Liver (tissue), 9 donors: Measurements from ENCODE around the gene NOG. TPM values are rescaled to one million over a fixed set of nuclear protein-coding genes. Genes with fewer than 3 reads are reported as not detected.

Experiments
- DNase-seq: peaks from one replicate; pipeline ENCODE4 v3.0.0-alpha.2; 2017; ENCODE audit warnings: low spot score
- H3K27ac ChIP-seq, 2 donors: one replicate each; pipeline ENCODE4 v1.7.0; 2013; ENCODE audit warnings: inconsistent platforms in 2 of 2, low read length in 2 of 2, control low read depth in 1 of 2, low read depth in 1 of 2, mild to moderate bottlenecking in 1 of 2
- H3K27me3 ChIP-seq, 4 donors: one replicate each; pipeline versions ENCODE4 v1.6.1 to v1.7.0; 2013; ENCODE audit warnings: low read length in 3 of 4, inconsistent platforms in 1 of 4, mild to moderate bottlenecking in 1 of 4, moderate library complexity in 1 of 4; ENCODE audit not compliant: control insufficient read depth in 4 of 4, insufficient read depth in 4 of 4
- H3K36me3 ChIP-seq, 4 donors: one replicate each; pipeline versions ENCODE4 v1.6.1 to v1.7.0; 2013; ENCODE audit warnings: low read length in 3 of 4, mild to moderate bottlenecking in 3 of 4, low read depth in 1 of 4, moderate library complexity in 1 of 4; ENCODE audit not compliant: control insufficient read depth in 4 of 4, insufficient read depth in 3 of 4
- H3K4me1 ChIP-seq, 4 donors: one replicate each; pipeline versions ENCODE4 v1.6.1 to v1.7.0; 2013; ENCODE audit warnings: low read length in 3 of 4, mild to moderate bottlenecking in 3 of 4, moderate library complexity in 1 of 4; ENCODE audit not compliant: control insufficient read depth in 4 of 4, insufficient read depth in 4 of 4
- H3K4me3 ChIP-seq, 3 donors: one replicate each; pipeline versions ENCODE4 v1.6.1 to v1.7.0; 2013; ENCODE audit warnings: low read length in 3 of 3, control low read depth in 1 of 3, low read depth in 1 of 3, mild to moderate bottlenecking in 1 of 3
- H3K9ac ChIP-seq, 2 donors: one replicate each; pipeline ENCODE4 v1.7.0; 2013; ENCODE audit warnings: low read length in 2 of 2, mild to moderate bottlenecking in 2 of 2, moderate library complexity in 2 of 2, control low read depth in 1 of 2, low read depth in 1 of 2
- H3K9me3 ChIP-seq, 4 donors: one replicate each; pipeline versions ENCODE4 v1.6.1 to v1.7.0; 2013; ENCODE audit warnings: low read length in 3 of 4; ENCODE audit not compliant: control insufficient read depth in 4 of 4
- FOXA1 ChIP-seq: IDR thresholded peaks from 2 replicates; pipeline ENCODE4 v1.6.1; 2016; ENCODE audit warnings: antibody characterized with exemption
- FOXA2 ChIP-seq: IDR thresholded peaks from 2 replicates; pipeline ENCODE4 v1.6.1; 2016; ENCODE audit warnings: antibody characterized with exemption
- GABPA ChIP-seq, 2 donors: IDR thresholded peaks in 1 of 2; conservative IDR thresholded peaks in 1 of 2; 2 replicates each; pipeline ENCODE4 v1.6.1; 2016; ENCODE audit warnings: antibody characterized with exemption in 2 of 2, mild to moderate bottlenecking in 1 of 2, moderate library complexity in 1 of 2
- HNF4A ChIP-seq, 2 donors: conservative IDR thresholded peaks; 2 replicates each; pipeline ENCODE4 v1.6.1; 2016; ENCODE audit warnings: antibody characterized with exemption in 2 of 2, mild to moderate bottlenecking in 2 of 2
- HNF4G ChIP-seq: IDR thresholded peaks from 2 replicates; pipeline ENCODE4 v1.6.1; 2016; ENCODE audit warnings: antibody characterized with exemption
- JUND ChIP-seq, 2 donors: IDR thresholded peaks; 2 replicates each; pipeline ENCODE4 v1.6.1; 2016; ENCODE audit warnings: antibody characterized with exemption in 2 of 2
- NR2F2 ChIP-seq: IDR thresholded peaks from 2 replicates; pipeline ENCODE4 v1.6.1; 2016; ENCODE audit warnings: antibody characterized with exemption
- RAD21 ChIP-seq, 2 donors: IDR thresholded peaks; 2 replicates each; pipeline ENCODE4 v1.6.1; 2016; ENCODE audit warnings: antibody characterized with exemption in 2 of 2, mild to moderate bottlenecking in 2 of 2
- SP1 ChIP-seq: IDR thresholded peaks from 2 replicates; pipeline ENCODE4 v1.6.1; 2018; ENCODE audit warnings: antibody characterized with exemption, mild to moderate bottlenecking
- TAF1 ChIP-seq: conservative IDR thresholded peaks from 2 replicates; pipeline ENCODE4 v1.6.1; 2016; ENCODE audit warnings: antibody characterized with exemption, mild to moderate bottlenecking
- YY1 ChIP-seq: IDR thresholded peaks from 2 replicates; pipeline ENCODE4 v1.6.1; 2016; ENCODE audit warnings: antibody characterized with exemption, mild to moderate bottlenecking
- WGBS: extraction: QIAGEN DNeasy Blood & Tissue Kit; methylation state at CpG from one replicate; pipeline ENCODE4 v1.1.7; 2013; 5-methylcytosine and 5-hydroxymethylcytosine counted together
- polyA plus RNA-seq, 2 donors: library from polyadenylated mRNA; stranded (reverse) in 1 of 2; unstranded in 1 of 2; fragments of 200-250 nt in 1 of 2; fragments of >200 nt in 1 of 2; fragmentation: Nextera tagmentation in 1 of 2; extraction: Ambion mirVana in 1 of 2; gene quantifications; one replicate each; pipeline versions ENCODE4 v1.2.1 to v1.2.3, GENCODE V29; 2013 to 2015
- total RNA-seq, 2 donors: library from RNA; depleted of rRNA; stranded (reverse); fragments of >200 nt; gene quantifications; one replicate each; pipeline ENCODE4 v1.2.3, GENCODE V29; 2014
- TF ChIP-seq, protein P1 (sequence below): fragments of 150-350 bp; IDR thresholded peaks from 2 replicates; pipeline ENCODE4 v1.5.1; 2017; ENCODE audit warnings: improper control_type of control experiment, low read depth, low read length; ENCODE audit not compliant: missing input control
- TF ChIP-seq, protein P2 (sequence below): IDR thresholded peaks from 2 replicates; pipeline ENCODE4 v1.6.1; 2016; ENCODE audit warnings: antibody characterized with exemption
- TF ChIP-seq, protein P3 (sequence below): IDR thresholded peaks from 2 replicates; pipeline ENCODE4 v1.6.1; 2016; ENCODE audit warnings: antibody characterized with exemption
- TF ChIP-seq, protein P4 (sequence below): IDR thresholded peaks from 2 replicates; pipeline ENCODE4 v1.6.1; 2016; ENCODE audit warnings: antibody characterized with exemption
- TF ChIP-seq, protein P5 (sequence below): IDR thresholded peaks from 2 replicates; pipeline ENCODE4 v1.6.1; 2016; ENCODE audit warnings: antibody characterized with exemption, mild to moderate bottlenecking
- donor health status: healthy.
- donor health status: healthy.
- donor health status: healthy.
- donor health status: healthy.
- donor health status: healthy.

The NOG gene
- total and polyA plus RNA-seq, 4 donors: 0.37 TPM; not detected in 3

DNA sequence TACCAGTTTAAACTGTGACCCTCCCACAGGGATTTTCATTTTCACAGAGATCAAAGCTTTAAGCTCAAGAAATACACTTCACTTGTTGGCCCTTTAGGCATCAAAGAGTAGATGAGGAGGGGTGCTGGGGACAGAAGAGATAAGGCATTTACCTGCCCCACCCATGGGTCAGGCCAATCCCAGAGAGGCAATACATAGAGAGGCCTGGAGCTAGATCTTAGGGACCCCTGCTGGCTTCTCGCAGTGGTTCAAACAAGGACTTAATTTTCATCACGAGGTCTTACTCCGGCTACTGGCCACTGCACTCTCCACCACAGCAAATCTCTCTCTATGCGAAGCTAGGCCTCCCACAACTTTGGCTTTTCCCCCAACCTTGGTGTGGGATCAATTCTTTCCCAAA, 46.6 kb downstream of the NOG start:
- Histone ChIP-seq H3K4me1 (no peaks in the 10 kb centered on the region), H3K9ac (no peak overlapping the region), H3K27me3 (peaks cover 0 to 8% (median 0%) of the 10 kb centered on the region in 4 donors), H3K27ac (no peak overlapping the region), H3K9me3 (no peaks in the 10 kb centered on the region), H3K4me3 (no peak overlapping the region), H3K36me3 (no peaks in the 10 kb centered on the region)
- no peak for DNase-seq
- WGBS: 68% methylated on average over 4 of the region's 4 CpGs
- TF ChIP-seq, protein P1, sequence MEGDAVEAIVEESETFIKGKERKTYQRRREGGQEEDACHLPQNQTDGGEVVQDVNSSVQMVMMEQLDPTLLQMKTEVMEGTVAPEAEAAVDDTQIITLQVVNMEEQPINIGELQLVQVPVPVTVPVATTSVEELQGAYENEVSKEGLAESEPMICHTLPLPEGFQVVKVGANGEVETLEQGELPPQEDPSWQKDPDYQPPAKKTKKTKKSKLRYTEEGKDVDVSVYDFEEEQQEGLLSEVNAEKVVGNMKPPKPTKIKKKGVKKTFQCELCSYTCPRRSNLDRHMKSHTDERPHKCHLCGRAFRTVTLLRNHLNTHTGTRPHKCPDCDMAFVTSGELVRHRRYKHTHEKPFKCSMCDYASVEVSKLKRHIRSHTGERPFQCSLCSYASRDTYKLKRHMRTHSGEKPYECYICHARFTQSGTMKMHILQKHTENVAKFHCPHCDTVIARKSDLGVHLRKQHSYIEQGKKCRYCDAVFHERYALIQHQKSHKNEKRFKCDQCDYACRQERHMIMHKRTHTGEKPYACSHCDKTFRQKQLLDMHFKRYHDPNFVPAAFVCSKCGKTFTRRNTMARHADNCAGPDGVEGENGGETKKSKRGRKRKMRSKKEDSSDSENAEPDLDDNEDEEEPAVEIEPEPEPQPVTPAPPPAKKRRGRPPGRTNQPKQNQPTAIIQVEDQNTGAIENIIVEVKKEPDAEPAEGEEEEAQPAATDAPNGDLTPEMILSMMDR: no peak
- TF ChIP-seq SP1: no peak
- TF ChIP-seq RAD21 (IDR thresholded peaks at IDR 0.05): no peak

DNA sequence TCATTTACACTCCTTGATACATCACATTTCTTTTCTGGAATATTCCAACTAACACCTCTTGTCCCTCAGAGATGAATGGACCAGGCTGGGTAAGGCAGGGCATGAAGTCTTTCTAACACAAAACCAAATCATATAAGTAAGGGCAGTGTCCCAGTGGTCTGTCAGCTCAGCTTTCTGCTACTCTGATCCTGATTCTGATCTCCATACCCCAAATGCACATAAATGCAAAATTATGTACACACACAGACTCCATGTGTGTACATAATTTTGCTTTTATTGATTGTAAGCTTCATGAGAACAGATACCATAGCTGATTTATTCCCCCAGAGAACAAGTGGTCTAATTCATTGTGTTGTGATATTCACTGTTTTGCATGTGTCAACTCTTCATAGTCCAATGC, 47.9 kb downstream of the NOG start:
- Histone ChIP-seq H3K27ac (no peak overlapping the region), H3K4me1 (no peaks in the 10 kb centered on the region), H3K4me3 (no peak overlapping the region), H3K27me3 (peaks cover 0 to 8% (median 0%) of the 10 kb centered on the region in 4 donors), H3K36me3 (no peaks in the 10 kb centered on the region), H3K9ac (no peak overlapping the region), H3K9me3 (no peaks in the 10 kb centered on the region)
- DNase-seq: no peak
- TF ChIP-seq, protein P2, sequence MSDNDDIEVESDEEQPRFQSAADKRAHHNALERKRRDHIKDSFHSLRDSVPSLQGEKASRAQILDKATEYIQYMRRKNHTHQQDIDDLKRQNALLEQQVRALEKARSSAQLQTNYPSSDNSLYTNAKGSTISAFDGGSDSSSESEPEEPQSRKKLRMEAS: no peak
- TF ChIP-seq FOXA1 (no peak), HNF4A (conservative IDR thresholded peaks at IDR 0.05) (no peak), RAD21 (IDR thresholded peaks at IDR 0.05) (no peak), TAF1 (no peak), HNF4G (no peak), GABPA (IDR thresholded peaks at IDR 0.05 in 1 of 2, conservative IDR thresholded peaks at IDR 0.05 in 1 of 2) (no peak)
- TF ChIP-seq, protein P3, sequence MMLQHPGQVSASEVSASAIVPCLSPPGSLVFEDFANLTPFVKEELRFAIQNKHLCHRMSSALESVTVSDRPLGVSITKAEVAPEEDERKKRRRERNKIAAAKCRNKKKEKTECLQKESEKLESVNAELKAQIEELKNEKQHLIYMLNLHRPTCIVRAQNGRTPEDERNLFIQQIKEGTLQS: no peak
- TF ChIP-seq, protein P1: no peak

DNA sequence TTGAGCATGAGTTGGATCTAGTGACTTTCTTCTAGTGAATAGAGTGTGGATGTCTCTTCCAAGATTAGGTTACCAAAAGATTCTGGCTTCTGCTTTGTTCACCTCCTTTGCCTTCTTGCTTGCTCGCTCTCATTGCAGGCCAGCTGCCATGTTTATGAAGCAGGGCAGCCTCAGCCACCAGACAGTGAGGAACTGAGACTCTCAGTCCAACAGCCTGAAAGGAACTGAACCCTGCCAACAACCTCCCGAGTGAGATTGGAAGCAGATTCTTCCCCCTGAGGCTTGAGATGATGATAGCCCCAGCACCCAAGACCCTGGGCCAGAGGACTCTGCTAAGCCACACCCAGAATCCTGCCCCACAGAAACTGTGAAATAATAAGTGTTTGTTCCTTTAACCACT, 48.4 kb downstream of the NOG start:
- peaks cover 0 to 8% (median 0%) of the 10 kb centered on the region in 4 donors for H3K27me3 ChIP-seq
- H3K36me3 ChIP-seq: no peaks in the 10 kb centered on the region
- no peak for DNase-seq
- WGBS: 62% methylated on average over 2 of the region's 2 CpGs
- H3K4me1 ChIP-seq: no peaks in the 10 kb centered on the region
- no peak overlapping the region for H3K27ac ChIP-seq
- no peak overlapping the region for H3K9ac ChIP-seq
- H3K4me3 ChIP-seq: no peak overlapping the region
- TF ChIP-seq NR2F2: no peak
- TF ChIP-seq, protein P4, sequence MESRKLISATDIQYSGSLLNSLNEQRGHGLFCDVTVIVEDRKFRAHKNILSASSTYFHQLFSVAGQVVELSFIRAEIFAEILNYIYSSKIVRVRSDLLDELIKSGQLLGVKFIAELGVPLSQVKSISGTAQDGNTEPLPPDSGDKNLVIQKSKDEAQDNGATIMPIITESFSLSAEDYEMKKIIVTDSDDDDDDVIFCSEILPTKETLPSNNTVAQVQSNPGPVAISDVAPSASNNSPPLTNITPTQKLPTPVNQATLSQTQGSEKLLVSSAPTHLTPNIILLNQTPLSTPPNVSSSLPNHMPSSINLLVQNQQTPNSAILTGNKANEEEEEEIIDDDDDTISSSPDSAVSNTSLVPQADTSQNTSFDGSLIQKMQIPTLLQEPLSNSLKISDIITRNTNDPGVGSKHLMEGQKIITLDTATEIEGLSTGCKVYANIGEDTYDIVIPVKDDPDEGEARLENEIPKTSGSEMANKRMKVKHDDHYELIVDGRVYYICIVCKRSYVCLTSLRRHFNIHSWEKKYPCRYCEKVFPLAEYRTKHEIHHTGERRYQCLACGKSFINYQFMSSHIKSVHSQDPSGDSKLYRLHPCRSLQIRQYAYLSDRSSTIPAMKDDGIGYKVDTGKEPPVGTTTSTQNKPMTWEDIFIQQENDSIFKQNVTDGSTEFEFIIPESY: no peak
- TF ChIP-seq, protein P3: no peak
- TF ChIP-seq FOXA1: no peak
- TF ChIP-seq GABPA (IDR thresholded peaks at IDR 0.05 in 1 of 2, conservative IDR thresholded peaks at IDR 0.05 in 1 of 2): no peak
- TF ChIP-seq RAD21 (IDR thresholded peaks at IDR 0.05): no peak
- no peak for TF ChIP-seq HNF4G
- TF ChIP-seq FOXA2: no peak
- no peak for TF ChIP-seq JUND (IDR thresholded peaks at IDR 0.05)
- TF ChIP-seq, protein P5, sequence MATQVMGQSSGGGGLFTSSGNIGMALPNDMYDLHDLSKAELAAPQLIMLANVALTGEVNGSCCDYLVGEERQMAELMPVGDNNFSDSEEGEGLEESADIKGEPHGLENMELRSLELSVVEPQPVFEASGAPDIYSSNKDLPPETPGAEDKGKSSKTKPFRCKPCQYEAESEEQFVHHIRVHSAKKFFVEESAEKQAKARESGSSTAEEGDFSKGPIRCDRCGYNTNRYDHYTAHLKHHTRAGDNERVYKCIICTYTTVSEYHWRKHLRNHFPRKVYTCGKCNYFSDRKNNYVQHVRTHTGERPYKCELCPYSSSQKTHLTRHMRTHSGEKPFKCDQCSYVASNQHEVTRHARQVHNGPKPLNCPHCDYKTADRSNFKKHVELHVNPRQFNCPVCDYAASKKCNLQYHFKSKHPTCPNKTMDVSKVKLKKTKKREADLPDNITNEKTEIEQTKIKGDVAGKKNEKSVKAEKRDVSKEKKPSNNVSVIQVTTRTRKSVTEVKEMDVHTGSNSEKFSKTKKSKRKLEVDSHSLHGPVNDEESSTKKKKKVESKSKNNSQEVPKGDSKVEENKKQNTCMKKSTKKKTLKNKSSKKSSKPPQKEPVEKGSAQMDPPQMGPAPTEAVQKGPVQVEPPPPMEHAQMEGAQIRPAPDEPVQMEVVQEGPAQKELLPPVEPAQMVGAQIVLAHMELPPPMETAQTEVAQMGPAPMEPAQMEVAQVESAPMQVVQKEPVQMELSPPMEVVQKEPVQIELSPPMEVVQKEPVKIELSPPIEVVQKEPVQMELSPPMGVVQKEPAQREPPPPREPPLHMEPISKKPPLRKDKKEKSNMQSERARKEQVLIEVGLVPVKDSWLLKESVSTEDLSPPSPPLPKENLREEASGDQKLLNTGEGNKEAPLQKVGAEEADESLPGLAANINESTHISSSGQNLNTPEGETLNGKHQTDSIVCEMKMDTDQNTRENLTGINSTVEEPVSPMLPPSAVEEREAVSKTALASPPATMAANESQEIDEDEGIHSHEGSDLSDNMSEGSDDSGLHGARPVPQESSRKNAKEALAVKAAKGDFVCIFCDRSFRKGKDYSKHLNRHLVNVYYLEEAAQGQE: no peak
- no peak for TF ChIP-seq SP1
- TF ChIP-seq TAF1: no peak
- TF ChIP-seq, protein P2: no peak
- TF ChIP-seq HNF4A (conservative IDR thresholded peaks at IDR 0.05): no peak
- no peak for TF ChIP-seq YY1
- no peaks in the 10 kb centered on the region for H3K9me3 ChIP-seq
